GM12865 (cell line): ENCODE results near the gene DDX19B.

ENCODE experiments used
- DNase-seq: peaks from one replicate; pipeline ENCODE4 v3.0.0; 2010; ENCODE audit warnings: low read depth
- H3K4me3 ChIP-seq: 2 replicates; pipeline ENCODE4 v1.5.1; 2011; ENCODE audit warnings: mild to moderate bottlenecking, low read depth, low read length, control low read depth
- TF ChIP-seq, protein P1 (sequence below): IDR thresholded peaks from 2 replicates; pipeline ENCODE4 v1.5.1; 2011; ENCODE audit warnings: low read length, control low read depth, low read depth, inconsistent platforms; ENCODE audit not compliant: insufficient read depth; ENCODE audit errors: missing control alignments

Gene DDX19B

GRCh38 chr16:70337814-70338213 is 38.8 kb downstream of the DDX19B start:
- TF ChIP-seq, protein P1, sequence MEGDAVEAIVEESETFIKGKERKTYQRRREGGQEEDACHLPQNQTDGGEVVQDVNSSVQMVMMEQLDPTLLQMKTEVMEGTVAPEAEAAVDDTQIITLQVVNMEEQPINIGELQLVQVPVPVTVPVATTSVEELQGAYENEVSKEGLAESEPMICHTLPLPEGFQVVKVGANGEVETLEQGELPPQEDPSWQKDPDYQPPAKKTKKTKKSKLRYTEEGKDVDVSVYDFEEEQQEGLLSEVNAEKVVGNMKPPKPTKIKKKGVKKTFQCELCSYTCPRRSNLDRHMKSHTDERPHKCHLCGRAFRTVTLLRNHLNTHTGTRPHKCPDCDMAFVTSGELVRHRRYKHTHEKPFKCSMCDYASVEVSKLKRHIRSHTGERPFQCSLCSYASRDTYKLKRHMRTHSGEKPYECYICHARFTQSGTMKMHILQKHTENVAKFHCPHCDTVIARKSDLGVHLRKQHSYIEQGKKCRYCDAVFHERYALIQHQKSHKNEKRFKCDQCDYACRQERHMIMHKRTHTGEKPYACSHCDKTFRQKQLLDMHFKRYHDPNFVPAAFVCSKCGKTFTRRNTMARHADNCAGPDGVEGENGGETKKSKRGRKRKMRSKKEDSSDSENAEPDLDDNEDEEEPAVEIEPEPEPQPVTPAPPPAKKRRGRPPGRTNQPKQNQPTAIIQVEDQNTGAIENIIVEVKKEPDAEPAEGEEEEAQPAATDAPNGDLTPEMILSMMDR: no peak
- DNase-seq: no peak
- H3K4me3 ChIP-seq: no peak overlapping the region

DNA sequence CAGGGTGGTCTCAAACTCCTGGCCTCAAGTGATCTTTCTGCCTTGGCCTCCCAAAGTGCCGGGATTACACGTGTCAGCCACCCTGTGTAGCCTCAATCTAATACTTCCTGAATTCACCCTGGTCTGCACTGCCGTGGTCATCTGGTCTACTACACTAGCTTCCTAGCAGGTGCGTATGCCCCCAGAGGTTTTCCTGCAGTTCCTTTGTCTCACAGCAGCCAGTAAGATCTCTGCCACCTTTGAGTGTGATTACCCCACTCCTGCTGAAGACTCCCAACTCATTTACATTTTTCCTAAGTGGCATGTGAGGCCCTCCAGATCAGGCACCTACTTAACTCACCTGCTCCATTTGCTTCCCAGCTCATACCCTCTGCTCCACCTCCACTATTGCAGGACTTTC is 42.6 kb downstream of the DDX19B start:
- no peak for DNase-seq
- no peak overlapping the region for H3K4me3 ChIP-seq
- TF ChIP-seq, protein P1: no peak

DNA sequence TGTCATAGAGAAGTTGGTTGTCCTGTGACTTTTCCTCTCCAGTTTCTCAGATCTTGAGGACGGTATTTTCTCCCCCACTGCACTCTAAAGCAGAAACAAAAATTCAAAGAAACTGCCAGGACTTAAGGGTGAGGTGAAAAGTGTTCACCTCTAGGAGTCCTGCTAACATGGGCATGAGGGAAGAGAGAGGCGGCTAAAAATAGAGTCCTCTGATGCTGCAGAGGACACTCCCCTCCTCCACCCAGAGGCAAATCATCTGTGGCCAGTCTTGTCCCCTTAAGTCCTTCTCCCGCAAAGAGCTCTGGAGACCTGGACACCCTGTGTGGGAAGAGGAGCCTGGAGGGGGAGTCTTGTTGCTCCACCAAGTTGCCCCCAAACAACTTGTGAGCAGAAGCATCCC is 43.0 kb downstream of the DDX19B start:
- TF ChIP-seq, protein P1: no peak
- no peak for DNase-seq
- H3K4me3 ChIP-seq: no peak overlapping the region

- H3K4me3 ChIP-seq: peak overlapping the region; percentile 72
- TF ChIP-seq, protein P1: no peak
- no peak for DNase-seq
Measured at GRCh38 chr16:70345840-70346239, 46.9 kb downstream of the DDX19B start.

GRCh38 chr16:70348991-70349390 is 50.0 kb downstream of the DDX19B start:
- no peak for DNase-seq
- TF ChIP-seq, protein P1: no peak
- H3K4me3 ChIP-seq: no peak overlapping the region

GRCh38 chr16:70349783-70350182 is 50.8 kb downstream of the DDX19B start:
- no peak overlapping the region for H3K4me3 ChIP-seq
- DNase-seq: no peak
- TF ChIP-seq, protein P1: no peak

DNA sequence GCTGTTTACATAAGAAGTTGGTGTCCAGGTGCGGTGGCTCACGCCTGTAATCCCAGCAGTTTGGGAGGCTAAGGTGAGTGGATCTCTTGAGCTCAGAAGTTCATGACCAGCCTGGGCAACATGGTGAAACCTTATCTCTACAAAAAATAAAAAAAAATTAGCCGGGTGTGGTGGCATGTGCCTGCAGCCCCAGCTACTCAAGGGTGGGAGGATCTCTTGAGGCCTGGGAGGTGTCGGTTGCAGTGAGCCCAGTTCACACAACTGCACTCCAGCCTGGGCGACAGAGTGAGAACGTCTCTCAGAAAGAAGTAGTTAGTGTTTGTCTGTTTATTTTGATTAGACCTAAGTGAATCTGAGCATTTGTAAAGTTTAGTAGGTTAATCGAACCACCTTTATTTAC is 60.6 kb downstream of the DDX19B start:
- TF ChIP-seq, protein P1: no peak
- no peak overlapping the region for H3K4me3 ChIP-seq
- DNase-seq: no peak
